GM11168 (cell line): ENCODE results near the gene INPP5A.
"Not testable (repeated sequence)": the region's sequence is repeated elsewhere in the genome, so short reads cannot be mapped to it uniquely, and the experiment has no call there.

ENCODE experiments used
- in situ Hi-C: fragments of 300-500 bp; cut with MboI; formaldehyde crosslinking; loops from one replicate; pipeline ENCODE4 v1.12.0; 2022; ENCODE audit warnings: low sequenced_read_pairs; ENCODE audit not compliant: unreplicated experiment

Gene INPP5A

GRCh38 chr10:132503581-132504421 is 33.8 kb upstream of the INPP5A start:
- in situ Hi-C loops: no loop called here

- in situ Hi-C loops: no loop called here
Observed at GRCh38 chr10:132504501-132505272, 32.9 kb upstream of the INPP5A start.

GRCh38 chr10:132505546-132505945 is 32.0 kb upstream of the INPP5A start:
- in situ Hi-C loops: not testable (repeated sequence)

- in situ Hi-C loops: no loop called here
Observed at GRCh38 chr10:132506711-132507408, 30.7 kb upstream of the INPP5A start.

GRCh38 chr10:132507409-132507955 is 30.1 kb upstream of the INPP5A start:
- in situ Hi-C loops: no loop called here

GRCh38 chr10:132507956-132508490 is 29.6 kb upstream of the INPP5A start:
- in situ Hi-C loops: no loop called here

- in situ Hi-C loops: no loop called here
Observed at GRCh38 chr10:132508581-132509443, 28.8 kb upstream of the INPP5A start.

GRCh38 chr10:132509506-132510173 is 27.9 kb upstream of the INPP5A start:
- in situ Hi-C loops: no loop called here

- in situ Hi-C loops: no loop called here
Observed at GRCh38 chr10:132510174-132510611, 27.4 kb upstream of the INPP5A start.

- in situ Hi-C loops: no loop called here
Observed at GRCh38 chr10:132511121-132512051, 26.2 kb upstream of the INPP5A start.

GRCh38 chr10:132512052-132512442 is 25.5 kb upstream of the INPP5A start:
- in situ Hi-C loops: no loop called here

- in situ Hi-C loops: no loop called here
Observed at GRCh38 chr10:132512693-132513345, 24.8 kb upstream of the INPP5A start.

GRCh38 chr10:132514821-132515520 is 22.6 kb upstream of the INPP5A start:
- in situ Hi-C loops: no loop called here

GRCh38 chr10:132515811-132516726 is 21.5 kb upstream of the INPP5A start:
- in situ Hi-C loops: no loop called here
